Nephron (organoid): ENCODE measurements around the gene RNASE9.
A peak's percentile ranks its signal among the peaks of the same experiment; 100 is the strongest.

ENCODE experiments used
- H3K27ac Mint-ChIP-seq, 3 experiments: 2 replicates each; pipeline ENCODE4 v1.8.0; 2020; ENCODE audit warnings: mixed read lengths in 3 of 3, mild to moderate bottlenecking in 2 of 3, moderate library complexity in 1 of 3
- H3K27me3 Mint-ChIP-seq: 2 replicates; pipeline ENCODE4 v1.8.0; 2021; ENCODE audit warnings: low read depth, mild to moderate bottlenecking, moderate library complexity, mixed read lengths
- H3K36me3 Mint-ChIP-seq: 2 replicates; pipeline ENCODE4 v1.8.0; 2020; ENCODE audit warnings: low read depth, mixed read lengths
- H3K4me1 Mint-ChIP-seq: 2 replicates; pipeline ENCODE4 v1.8.0; 2020; ENCODE audit warnings: mixed read lengths
- H3K4me3 Mint-ChIP-seq, 3 experiments: 2 replicates each; pipeline ENCODE4 v1.8.0; 2020; ENCODE audit warnings: mild to moderate bottlenecking in 3 of 3, mixed read lengths in 3 of 3, moderate library complexity in 2 of 3
- H3K9me3 Mint-ChIP-seq: 2 replicates; pipeline ENCODE4 v1.8.0; 2020; ENCODE audit warnings: mixed read lengths
- TF ChIP-seq, protein P1 (sequence below), 3 experiments: fragments of 200-600 bp; sonication (generic); IDR thresholded peaks; one replicate each; pipeline ENCODE4 v1.5.0; 2021; ENCODE audit warnings: antibody characterized with exemption in 3 of 3; ENCODE audit not compliant: unreplicated experiment in 3 of 3

RNASE9 gene

DNA sequence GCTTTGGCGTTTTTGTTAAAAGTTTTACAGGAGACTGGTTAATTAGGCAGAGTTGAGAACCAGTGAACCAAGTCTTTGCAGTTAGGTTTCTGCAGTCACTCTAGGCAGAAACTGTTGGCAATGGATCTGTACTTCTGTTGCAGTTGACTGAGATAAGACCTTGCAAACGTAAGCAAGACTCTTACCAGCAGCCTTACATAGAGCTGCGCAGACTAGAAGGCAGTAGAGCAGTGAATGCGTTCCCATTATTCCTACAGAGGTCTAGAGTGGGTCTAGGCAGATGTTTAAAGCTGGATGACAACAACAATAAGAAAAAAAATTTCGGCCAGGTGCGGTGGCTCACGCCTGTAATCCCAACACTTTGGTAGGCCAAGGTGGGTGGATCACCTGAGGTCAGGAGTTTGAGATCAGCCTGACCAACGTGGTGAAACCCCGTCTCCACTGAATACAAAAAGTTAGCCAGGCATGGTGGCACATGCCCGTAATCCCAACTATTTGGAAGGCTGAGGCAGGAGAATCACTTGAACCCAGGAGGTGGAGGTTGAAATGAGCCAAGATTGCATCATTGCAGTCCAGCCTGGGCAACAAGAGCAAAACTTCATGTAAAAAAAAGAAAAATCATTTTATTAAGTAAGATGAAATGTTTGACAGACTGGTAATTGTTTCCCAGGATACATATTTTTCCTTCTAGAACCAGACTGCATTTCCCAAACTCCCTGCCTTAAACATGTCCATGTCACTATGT lies 12.3 kb downstream of the RNASE9 start:
- TF ChIP-seq, protein P1, sequence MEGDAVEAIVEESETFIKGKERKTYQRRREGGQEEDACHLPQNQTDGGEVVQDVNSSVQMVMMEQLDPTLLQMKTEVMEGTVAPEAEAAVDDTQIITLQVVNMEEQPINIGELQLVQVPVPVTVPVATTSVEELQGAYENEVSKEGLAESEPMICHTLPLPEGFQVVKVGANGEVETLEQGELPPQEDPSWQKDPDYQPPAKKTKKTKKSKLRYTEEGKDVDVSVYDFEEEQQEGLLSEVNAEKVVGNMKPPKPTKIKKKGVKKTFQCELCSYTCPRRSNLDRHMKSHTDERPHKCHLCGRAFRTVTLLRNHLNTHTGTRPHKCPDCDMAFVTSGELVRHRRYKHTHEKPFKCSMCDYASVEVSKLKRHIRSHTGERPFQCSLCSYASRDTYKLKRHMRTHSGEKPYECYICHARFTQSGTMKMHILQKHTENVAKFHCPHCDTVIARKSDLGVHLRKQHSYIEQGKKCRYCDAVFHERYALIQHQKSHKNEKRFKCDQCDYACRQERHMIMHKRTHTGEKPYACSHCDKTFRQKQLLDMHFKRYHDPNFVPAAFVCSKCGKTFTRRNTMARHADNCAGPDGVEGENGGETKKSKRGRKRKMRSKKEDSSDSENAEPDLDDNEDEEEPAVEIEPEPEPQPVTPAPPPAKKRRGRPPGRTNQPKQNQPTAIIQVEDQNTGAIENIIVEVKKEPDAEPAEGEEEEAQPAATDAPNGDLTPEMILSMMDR (IDR thresholded peaks at IDR 0.05; ENCODE audit: unreplicated experiment in 3 of 3): no peak
- Mint-ChIP-seq H3K36me3 (no peaks in the 10 kb centered on the region), H3K27ac (no peak overlapping the region), H3K27me3 (no peaks in the 10 kb centered on the region), H3K4me1 (no peaks in the 10 kb centered on the region), H3K4me3 (no peak overlapping the region), H3K9me3 (no peaks in the 10 kb centered on the region)

DNA sequence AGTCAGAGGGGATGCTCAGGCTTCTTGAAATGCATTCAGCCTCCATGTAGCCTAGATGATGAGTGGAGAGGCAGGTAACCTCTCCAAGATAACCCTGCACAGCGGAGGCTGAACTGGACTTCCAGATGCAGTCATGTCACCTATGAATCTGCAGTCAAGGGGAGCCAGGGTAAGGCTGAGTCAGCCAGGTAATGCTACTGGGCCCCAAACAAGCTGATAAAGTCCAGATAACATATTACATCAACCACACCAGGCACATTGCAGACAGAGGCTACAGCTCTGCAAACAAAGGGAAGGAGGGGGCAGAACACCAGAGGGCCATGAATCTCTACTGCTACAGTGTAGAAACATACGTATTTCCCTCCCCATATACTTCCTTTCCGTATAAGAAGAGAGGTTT lies 14.0 kb downstream of the RNASE9 start:
- no peaks in the 10 kb centered on the region for H3K9me3 Mint-ChIP-seq
- no peaks in the 10 kb centered on the region for H3K36me3 Mint-ChIP-seq
- no peak overlapping the region for H3K4me3 Mint-ChIP-seq
- H3K4me1 Mint-ChIP-seq: no peaks in the 10 kb centered on the region
- no peak overlapping the region for H3K27ac Mint-ChIP-seq
- H3K27me3 Mint-ChIP-seq: peaks cover 3% of the 10 kb centered on the region
- TF ChIP-seq, protein P1 (IDR thresholded peaks at IDR 0.05; ENCODE audit: unreplicated experiment in 3 of 3): no peak

DNA sequence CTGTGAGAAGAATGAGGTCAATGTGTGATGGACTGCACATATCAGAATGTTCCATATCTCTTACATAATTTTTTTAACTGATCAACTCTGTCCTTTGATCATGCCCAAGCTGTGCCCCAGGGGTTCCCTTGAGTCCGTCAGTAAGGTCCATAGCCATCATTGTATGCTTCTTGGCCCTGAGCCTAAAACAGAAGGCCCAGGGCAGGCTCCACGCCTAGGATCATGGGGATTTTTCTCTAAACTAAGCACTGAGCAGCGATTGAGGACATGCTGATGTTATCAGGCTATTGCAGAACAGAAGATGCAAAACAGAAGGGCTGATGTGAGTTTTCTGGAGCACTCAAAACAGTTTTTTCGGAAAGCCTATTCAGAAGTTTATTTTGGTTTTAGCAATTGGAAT lies 20.9 kb downstream of the RNASE9 start:
- no peaks in the 10 kb centered on the region for H3K36me3 Mint-ChIP-seq
- no peak overlapping the region for H3K27ac Mint-ChIP-seq
- H3K9me3 Mint-ChIP-seq: no peaks in the 10 kb centered on the region
- H3K4me1 Mint-ChIP-seq: no peaks in the 10 kb centered on the region
- peaks cover 3% of the 10 kb centered on the region for H3K27me3 Mint-ChIP-seq
- TF ChIP-seq, protein P1 (IDR thresholded peaks at IDR 0.05; ENCODE audit: unreplicated experiment in 3 of 3): no peak
- H3K4me3 Mint-ChIP-seq: no peak overlapping the region

DNA sequence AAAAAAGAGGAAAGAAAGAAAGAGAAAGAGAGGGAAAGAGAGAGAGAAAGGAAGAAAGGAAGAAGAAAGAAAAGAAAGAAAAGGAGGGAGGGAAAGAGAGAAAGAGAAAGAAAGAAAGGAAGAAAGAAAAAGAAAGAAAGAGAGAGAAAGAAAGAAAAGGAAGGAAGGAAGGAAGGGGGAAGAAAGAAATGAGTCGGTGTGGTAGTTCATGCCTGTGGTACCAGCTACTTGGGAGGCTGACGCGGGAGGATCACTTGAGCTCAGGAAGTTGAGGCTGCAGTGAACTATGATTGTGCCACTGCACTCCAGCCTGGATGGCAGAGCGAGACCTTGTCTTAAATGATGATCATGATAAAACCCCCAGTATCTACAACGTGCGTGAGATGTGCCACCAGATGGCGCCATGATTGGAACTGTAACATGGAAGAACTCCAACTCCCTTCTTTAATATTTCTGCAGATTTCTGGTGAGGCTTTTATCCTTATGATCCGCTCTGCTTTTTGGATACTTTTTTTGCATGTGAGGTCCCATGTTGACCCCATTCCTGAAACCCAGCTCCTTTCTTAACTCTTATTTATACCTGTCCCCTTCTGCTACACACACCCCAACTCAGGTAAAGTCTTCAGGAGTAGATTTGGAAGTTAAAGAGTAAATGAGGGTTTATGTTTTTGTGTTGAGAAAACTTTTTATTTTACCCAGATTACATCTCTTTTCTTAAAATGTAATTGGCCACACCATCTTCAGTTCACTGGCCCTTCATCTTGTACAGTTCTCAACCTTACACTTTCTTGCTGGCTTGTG lies 29.9 kb downstream of the RNASE9 start:
- Mint-ChIP-seq H3K4me1 (no peaks in the 10 kb centered on the region), H3K9me3 (no peaks in the 10 kb centered on the region), H3K36me3 (no peaks in the 10 kb centered on the region), H3K4me3 (no peak overlapping the region), H3K27ac (no peak overlapping the region), H3K27me3 (peaks cover 8% of the 10 kb centered on the region)
- TF ChIP-seq, protein P1 (IDR thresholded peaks at IDR 0.05; ENCODE audit: unreplicated experiment in 3 of 3): peak; percentile 61 to 68 (median 62)

DNA sequence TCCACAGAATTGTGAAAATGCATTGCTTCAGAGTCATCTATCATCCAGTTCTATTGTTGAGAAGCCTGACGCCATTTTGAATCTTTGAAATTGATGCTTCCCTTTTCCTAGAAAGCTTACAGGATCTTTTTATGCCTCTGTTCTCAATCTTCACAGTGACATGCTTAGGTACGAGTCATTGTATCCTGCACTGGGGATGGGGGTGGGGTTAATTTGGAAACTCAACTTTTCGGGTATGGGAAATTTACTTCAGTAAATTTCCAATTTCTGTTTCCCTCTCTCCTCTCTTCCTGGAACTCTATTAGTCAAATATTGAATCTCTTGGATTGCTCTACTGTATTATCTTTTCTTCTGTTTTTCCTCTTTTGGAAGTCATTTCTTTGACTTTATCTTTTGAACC lies 31.0 kb downstream of the RNASE9 start:
- TF ChIP-seq, protein P1 (IDR thresholded peaks at IDR 0.05; ENCODE audit: unreplicated experiment in 3 of 3): no peak
- Mint-ChIP-seq H3K4me3 (no peak overlapping the region), H3K27ac (no peak overlapping the region), H3K9me3 (no peaks in the 10 kb centered on the region), H3K4me1 (no peaks in the 10 kb centered on the region), H3K27me3 (peaks cover 8% of the 10 kb centered on the region), H3K36me3 (no peaks in the 10 kb centered on the region)
